HepG2 (cell line): Measurements from ENCODE around the gene TRIM9. TPM values are rescaled to one million over a fixed set of nuclear protein-coding genes. Genes with fewer than 3 reads are reported as not detected.

Source experiments
- ATAC-seq: fragments of 200-7000 bp; cut with Tn5 transposase; 3 replicates; pipeline ENCODE4 v1.9.1; 2020; ENCODE audit warnings: mild to moderate bottlenecking, moderate library complexity
- BruUV-seq: library from RNA; stranded (reverse); fragments of 400-500 nt; replicated peaks from 2 replicates; lab custom pipeline; 2021; lab: Mats Ljungman, UMichigan
- CTCF ChIA-PET: fragments of 300-600 bp; formaldehyde crosslinking; extraction: SDS; loops from one replicate; lab custom pipeline; 2021; ENCODE audit warnings: low total read pairs, inconsistent platforms, low intra/inter-chr PET ratio; lab: Yijun Ruan, JAX
- POLR2A ChIA-PET: fragments of 350-600 bp; sonication (Branson Sonifier 250); formaldehyde crosslinking; loops from one replicate; lab custom pipeline; 2020; ENCODE audit warnings: antibody characterized with exemption, inconsistent platforms; lab: Yijun Ruan, JAX
- DNase-seq: peaks from one replicate; pipeline ENCODE4 v3.0.0-alpha.2; 2015; ENCODE audit warnings: low spot score
- FAIRE-seq: peaks from 3 replicates; lab custom pipeline; 2011; peaks lifted over from hg19 to GRCh38; lab: Jason Lieb, UNC
- H2AFZ ChIP-seq: one replicate; pipeline ENCODE4 v1.6.1; 2011; ENCODE audit warnings: low read length, inconsistent platforms
- H3K27ac ChIP-seq: fragments of 300-600 bp; 3 replicates; pipeline ENCODE4 v1.8.0; 2011; ENCODE audit warnings: mixed run types, mild to moderate bottlenecking, mixed read lengths, low read length, inconsistent platforms; ENCODE audit not compliant: insufficient read depth; ENCODE audit errors: extremely low read length
- H3K27me3 ChIP-seq, 2 experiments: fragments of 200-600 bp in 1 of 2; 2 replicates in 1 of 2; 3 replicates in 1 of 2; pipeline versions ENCODE4 v1.6.0 to v1.8.0; 2011; ENCODE audit warnings: low read length in 2 of 2, mild to moderate bottlenecking in 2 of 2, moderate library complexity in 2 of 2, inconsistent platforms in 1 of 2; ENCODE audit not compliant: insufficient read depth in 2 of 2, control insufficient read depth in 1 of 2
- H3K36me3 ChIP-seq, 2 experiments: fragments of 200-600 bp in 1 of 2; replicated peaks in 1 of 2; 2 replicates in 1 of 2; 3 replicates in 1 of 2; pipeline versions ENCODE4 v1.5.1 to v1.8.0; 2011; ENCODE audit warnings: low read length in 2 of 2, inconsistent platforms in 1 of 2; ENCODE audit not compliant: insufficient read depth in 2 of 2, control insufficient read depth in 1 of 2
- H3K4me1 ChIP-seq: 2 replicates; pipeline ENCODE4 v1.5.1; 2012; ENCODE audit warnings: low read length, inconsistent platforms; ENCODE audit not compliant: insufficient read depth
- H3K4me2 ChIP-seq: 2 replicates; pipeline ENCODE4 v1.6.0; 2011; ENCODE audit warnings: low read depth, low read length, inconsistent platforms
- H3K4me3 ChIP-seq, 3 experiments: fragments of 200-600 bp in 1 of 3; sonication (generic), shearing (Covaris generic) in 1 of 3; replicated peaks in 1 of 3; 2 replicates each; pipeline ENCODE4 v1.5.1; 2011 to 2016; ENCODE audit warnings: low read length in 3 of 3, inconsistent platforms in 2 of 3, low read depth in 2 of 3, mild to moderate bottlenecking in 2 of 3, control low read depth in 1 of 3, mixed read lengths in 1 of 3; ENCODE audit not compliant: insufficient read depth in 1 of 3
- H3K79me2 ChIP-seq: one replicate; pipeline ENCODE4 v1.6.1; 2011; ENCODE audit warnings: low read length, inconsistent platforms; ENCODE audit not compliant: insufficient read depth
- H3K9ac ChIP-seq: 2 replicates; pipeline ENCODE4 v1.6.0; 2011; ENCODE audit warnings: mild to moderate bottlenecking, low read depth, low read length, inconsistent platforms; ENCODE audit not compliant: insufficient read depth
- H3K9me3 ChIP-seq: 2 replicates; pipeline ENCODE4 v1.5.1; 2012; ENCODE audit warnings: mild to moderate bottlenecking, low read length
- H4K20me1 ChIP-seq: 2 replicates; pipeline ENCODE4 v1.6.0; 2011; ENCODE audit warnings: inconsistent platforms, mild to moderate bottlenecking, low read length, moderate library complexity; ENCODE audit not compliant: insufficient read depth
- ARNT2 ChIP-seq: sonication (generic); formaldehyde crosslinking; IDR thresholded peaks from 2 replicates; pipeline ENCODE4 v1.8.0; 2022; ENCODE audit warnings: mild to moderate bottlenecking, low read depth, missing genetic modification reagents, moderate library complexity
- CCAR2 ChIP-seq: fragments of 200-400 bp; formaldehyde crosslinking; optimal IDR thresholded peaks from 2 replicates; pipeline ENCODE3; 2018; ENCODE audit warnings: low read depth, mild to moderate bottlenecking, low read length, moderate library complexity
- ETV6 ChIP-seq: sonication (generic); formaldehyde crosslinking; conservative IDR thresholded peaks from 2 replicates; pipeline ENCODE4 v1.4.0; 2020; ENCODE audit warnings: missing genetic modification reagents
- FOXC1 ChIP-seq: sonication (generic); formaldehyde crosslinking; IDR thresholded peaks from 2 replicates; pipeline ENCODE4 v1.8.0; 2022; ENCODE audit warnings: mild to moderate bottlenecking, missing genetic modification reagents, borderline replicate concordance
- GPN1 ChIP-seq: sonication (generic); formaldehyde crosslinking; IDR thresholded peaks from 2 replicates; pipeline ENCODE4 v1.5.1; 2020; ENCODE audit warnings: missing genetic modification reagents, borderline replicate concordance
- HNF4G ChIP-seq, 2 experiments: sonication (generic) in 1 of 2; formaldehyde crosslinking in 1 of 2; IDR thresholded peaks; 2 replicates each; pipeline versions ENCODE4 v1.4.0 to v1.6.1; 2011 to 2020; ENCODE audit warnings: borderline replicate concordance in 2 of 2, low read depth in 2 of 2, mild to moderate bottlenecking in 2 of 2, low read length in 1 of 2, missing genetic modification reagents in 1 of 2, moderate library complexity in 1 of 2
- KLF9 ChIP-seq: IDR thresholded peaks from 2 replicates; pipeline ENCODE4 v1.6.1; 2016; ENCODE audit warnings: low read depth
- MBNL3 ChIP-seq: fragments of 250-450 bp; sonication (Bioruptor Pico); conservative IDR thresholded peaks from 2 replicates; pipeline ENCODE4 v1.8.0; 2022; ENCODE audit warnings: mild to moderate bottlenecking, inconsistent platforms
- MTA3 ChIP-seq: sonication (generic); formaldehyde crosslinking; IDR thresholded peaks from 2 replicates; pipeline ENCODE4 v1.4.0; 2020; ENCODE audit warnings: missing genetic modification reagents
- MTF1 ChIP-seq: sonication (generic); formaldehyde crosslinking; IDR thresholded peaks from 2 replicates; pipeline ENCODE4 v1.5.0; 2020; ENCODE audit warnings: missing genetic modification reagents
- RAD51 ChIP-seq: fragments of 450-650 bp; IDR thresholded peaks from 2 replicates; pipeline ENCODE4 v1.6.1; 2016; ENCODE audit warnings: borderline replicate concordance
- ZFAT ChIP-seq: sonication (generic); formaldehyde crosslinking; conservative IDR thresholded peaks from 2 replicates; pipeline ENCODE4 v1.8.1; 2023; ENCODE audit warnings: missing genetic modification reagents, inconsistent platforms
- ZNF326 ChIP-seq: sonication (generic); formaldehyde crosslinking; IDR thresholded peaks from 2 replicates; pipeline ENCODE4 v1.4.0; 2020; ENCODE audit warnings: missing genetic modification reagents, borderline replicate concordance
- ZNF496 ChIP-seq: sonication (generic); formaldehyde crosslinking; IDR thresholded peaks from 2 replicates; pipeline ENCODE4 v1.8.1; 2023; ENCODE audit warnings: mild to moderate bottlenecking, moderate library complexity, missing genetic modification reagents; ENCODE audit not compliant: insufficient replicate concordance
- ZNF710 ChIP-seq: sonication (generic); formaldehyde crosslinking; IDR thresholded peaks from 2 replicates; pipeline ENCODE4 v1.5.0; 2020; ENCODE audit warnings: mild to moderate bottlenecking, missing genetic modification reagents, borderline replicate concordance
- WGBS: methylation state at CpG from one replicate; pipeline ENCODE4 v1.1.6; 2017; ENCODE audit warnings: low lambda C conversion rate; 5-methylcytosine and 5-hydroxymethylcytosine counted together
- in situ Hi-C: cut with HindIII; loops from 2 replicates; pipeline ENCODE4 v1.10.0; 2017; ENCODE audit warnings: low pct_unique_long_range_greater_than_20kb; ENCODE audit not compliant: extremely low pct_ligation_motif_present
- intact Hi-C: fragments of 100-400 bp; cut with micrococcal nuclease; formaldehyde crosslinking; loops from one replicate; pipeline ENCODE4 v1.10.0; 2022; ENCODE audit not compliant: unreplicated experiment
- polyA plus RNA-seq, 8 experiments: library from polyadenylated mRNA; depleted of rRNA in 3 of 8; stranded (reverse) in 7 of 8; unstranded in 1 of 8; fragments of >200 nt; fragmentation: Illumina TruSeq in 4 of 8; extraction: Trizol in 4 of 8; gene quantifications; 2 replicates each; pipeline versions ENCODE4 v1.2.1 to v1.2.3, GENCODE V29; 2011 to 2016; ENCODE audit warnings: low read depth in 4 of 8, missing spikeins in 1 of 8, mixed read lengths in 1 of 8; ENCODE audit not compliant: insufficient read depth in 1 of 8
- total RNA-seq, 5 experiments: library from RNA; depleted of rRNA; stranded (reverse); fragments of >200 nt; fragmentation: Illumina TruSeq; extraction: Trizol; gene quantifications; 2 replicates each; pipeline ENCODE4 v1.2.3, GENCODE V29; 2016; ENCODE audit warnings: low read depth in 1 of 5

Gene TRIM9
- total and polyA plus RNA-seq, 2 of the 13 experiments (the other 11 are each of a cell fraction or from before 2014, with no cell fraction given): 0.04 to 0.07 TPM

DNA sequence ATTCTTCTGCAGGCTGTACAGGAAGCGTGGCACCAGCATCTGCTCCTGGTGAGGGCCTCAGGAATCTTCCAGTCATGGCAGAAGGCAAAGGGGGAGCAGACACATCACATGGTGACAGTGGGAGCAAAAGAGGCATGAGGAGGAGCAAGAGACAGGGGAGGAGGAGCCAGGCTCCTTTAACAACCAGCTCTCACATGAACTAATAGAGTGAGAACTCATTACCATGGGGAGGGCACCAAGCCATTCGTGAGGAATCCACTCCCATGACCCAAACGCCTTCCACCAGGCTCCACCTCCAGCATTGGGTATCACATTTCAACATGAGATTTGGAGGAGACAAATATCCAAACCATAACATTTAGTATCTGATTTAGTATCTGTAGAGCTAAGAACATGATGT, 14.7 kb upstream of the TRIM9 start:
- Histone ChIP-seq H3K4me2 (no peak overlapping the region), H2AFZ (no peak overlapping the region), H3K4me3 (no peak overlapping the region), H3K9me3 (no peaks in the 10 kb centered on the region), H4K20me1 (no peaks in the 10 kb centered on the region), H3K27me3 (no peaks in the 10 kb centered on the region; a peak in 1 of 5 replicates), H3K4me1 (no peaks in the 10 kb centered on the region), H3K27ac (no peak overlapping the region), H3K9ac (no peak overlapping the region), H3K36me3 (no peaks in the 10 kb centered on the region), H3K79me2 (no peaks in the 10 kb centered on the region)
- DNase-seq (no peak), ATAC-seq (no peak), FAIRE-seq (no peak)
- ChIA-PET CTCF (no interaction called here), POLR2A (no interaction called here)
- no TSS peak for BruUV-seq
- intact Hi-C loops: no loop called here
- WGBS: 0% methylated on average over 3 of the region's 3 CpGs
- TF ChIP-seq ZFAT (CRISPR knock-in tag) (no peak), ARNT2 (no peak), MBNL3 (no peak), FOXC1 (CRISPR knock-in tag) (no peak), RAD51 (no peak), CCAR2 (no peak), ZNF326 (CRISPR knock-in tag) (no peak), KLF9 (no peak), HNF4G (IDR thresholded peaks at IDR 0.05; ENCODE audit: borderline replicate concordance, low read depth, low read length) (no peak), HNF4G (CRISPR knock-in tag; IDR thresholded peaks at IDR 0.05; ENCODE audit: borderline replicate concordance, low read depth) (no peak), ZNF496 (CRISPR knock-in tag) (no peak), GPN1 (no peak), MTF1 (no peak), ETV6 (CRISPR knock-in tag) (no peak), MTA3 (CRISPR knock-in tag) (no peak), ZNF710 (CRISPR knock-in tag) (no peak)
- in situ Hi-C loops: no loop called here
